Glomerular endothelial cell (primary cell): ENCODE results near the gene RNF17. TPM values are rescaled to one million over a fixed set of nuclear protein-coding genes. Genes with fewer than 3 reads are reported as not detected.

Experiments
- DNase-seq: peaks from one replicate; pipeline ENCODE4 v3.0.0-alpha.2; 2011; ENCODE audit warnings: low read depth, low spot score; ENCODE audit errors: extremely low read depth
- total RNA-seq: library from RNA; depleted of rRNA; stranded (reverse); fragments of >200 nt; gene quantifications from 2 replicates; pipeline ENCODE4 v1.2.3, GENCODE V29; 2015

RNF17 gene
- total RNA-seq, 1 donor from 2014 or later = 0.58 TPM

DNA sequence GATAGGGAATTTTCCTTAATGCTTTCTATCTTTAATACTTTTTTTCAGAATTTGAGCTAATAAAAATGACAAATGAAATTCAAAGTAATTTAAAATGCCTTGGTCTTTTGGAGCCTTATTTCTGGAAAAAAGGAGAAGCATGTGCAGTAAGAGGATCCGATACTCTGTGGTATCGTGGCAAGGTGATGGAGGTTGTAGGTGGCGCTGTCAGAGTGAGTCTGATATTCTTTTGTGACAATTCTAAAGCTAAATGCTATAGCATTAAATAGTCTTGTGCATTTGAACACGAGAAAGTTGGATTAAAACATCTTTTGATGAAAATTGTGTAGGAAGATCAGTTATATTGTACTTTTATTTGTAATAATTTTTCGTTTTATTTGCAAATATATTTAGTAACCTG lies 95.0 kb downstream of the RNF17 start:
- DNase-seq = no peak

DNA sequence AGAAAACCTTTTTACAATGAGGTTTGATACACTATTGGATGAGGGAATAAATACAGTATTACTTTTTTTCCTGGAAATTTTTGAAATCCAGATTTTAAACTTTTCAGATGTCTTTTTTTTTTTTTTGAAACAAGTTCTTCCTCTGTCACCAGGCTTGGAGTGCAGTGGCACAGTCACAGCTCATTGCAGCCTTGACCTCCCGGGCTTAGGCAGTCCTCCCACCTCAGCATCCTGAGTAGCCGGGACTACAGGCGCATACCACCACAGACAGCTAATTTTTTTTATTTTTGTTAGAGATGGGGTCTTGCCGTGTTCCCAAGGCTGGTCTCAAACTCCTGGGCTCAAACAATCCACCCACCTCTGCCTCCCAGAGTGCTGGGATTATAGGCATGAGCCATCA lies 96.8 kb downstream of the RNF17 start:
- no peak for DNase-seq

DNA sequence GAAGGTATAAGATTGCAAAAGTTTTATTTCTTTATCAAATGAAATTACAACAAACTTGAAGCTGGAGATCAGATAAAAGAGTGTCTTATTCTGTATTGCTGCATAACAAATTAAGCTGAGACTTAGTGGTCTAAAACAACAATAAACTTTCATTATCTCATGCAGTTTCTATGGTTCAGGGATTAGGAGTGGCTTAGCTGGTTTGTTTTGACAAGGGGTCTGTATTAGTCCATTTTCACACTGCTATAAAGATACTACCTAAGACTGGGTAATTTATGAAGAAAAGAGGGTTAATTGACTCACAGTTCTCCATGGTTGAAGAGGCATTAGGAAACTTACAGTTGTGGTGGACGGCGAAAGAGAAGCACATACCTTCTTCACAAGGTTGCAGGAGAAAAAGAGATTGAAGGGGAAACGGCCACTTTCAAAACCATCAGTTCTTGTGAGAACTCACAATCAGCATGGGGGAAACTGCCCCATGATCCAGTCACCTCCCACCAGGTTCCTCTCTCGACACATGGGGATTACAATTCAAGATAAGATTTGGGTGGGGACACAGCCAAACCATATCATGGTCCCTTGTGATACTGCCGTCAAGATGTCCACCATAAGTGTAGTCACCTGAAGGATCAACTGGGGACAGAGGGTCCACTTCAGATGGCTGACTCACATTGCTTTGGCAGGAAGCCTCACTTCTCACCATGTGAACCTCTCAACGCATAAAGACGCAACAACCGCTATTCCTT lies 97.8 kb downstream of the RNF17 start:
- DNase-seq = no peak

DNA sequence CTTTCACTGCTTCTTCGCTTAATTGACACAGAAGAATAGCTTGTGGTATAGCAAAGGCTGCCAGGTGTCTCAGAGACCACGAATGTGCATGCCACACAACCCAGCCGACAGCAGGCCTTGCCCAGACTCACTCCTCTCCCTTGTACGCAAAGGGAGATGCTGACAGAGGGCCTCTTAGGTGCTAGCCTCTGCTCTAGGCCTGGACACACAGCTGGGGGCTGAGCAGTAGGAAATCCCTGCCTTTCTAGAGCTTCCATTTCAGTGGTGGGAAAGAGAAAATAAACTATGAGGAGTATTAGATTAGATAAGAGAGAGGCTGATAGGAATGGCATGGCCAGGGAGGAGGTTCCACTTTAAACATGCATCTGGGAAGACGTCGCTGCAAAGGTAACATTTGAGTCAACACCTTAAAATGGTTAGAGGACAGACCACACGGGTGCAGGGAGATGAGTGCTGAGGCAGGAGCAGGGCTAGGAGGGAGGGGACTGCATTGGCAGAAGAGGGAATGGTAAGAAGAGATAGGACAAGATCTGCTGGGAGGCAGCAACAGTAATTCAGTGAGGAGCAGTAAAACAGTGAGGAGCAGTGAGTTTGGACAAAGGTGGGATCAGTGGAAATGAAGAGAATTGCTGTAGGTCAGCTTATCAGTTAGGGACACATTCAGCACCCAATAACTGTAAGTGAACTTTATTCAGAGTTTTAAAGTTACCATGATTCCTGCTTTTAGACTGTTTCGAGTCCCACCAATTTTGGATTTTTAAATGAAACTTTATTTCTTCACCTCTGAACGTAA lies 100.0 kb downstream of the RNF17 start:
- no peak for DNase-seq

DNA sequence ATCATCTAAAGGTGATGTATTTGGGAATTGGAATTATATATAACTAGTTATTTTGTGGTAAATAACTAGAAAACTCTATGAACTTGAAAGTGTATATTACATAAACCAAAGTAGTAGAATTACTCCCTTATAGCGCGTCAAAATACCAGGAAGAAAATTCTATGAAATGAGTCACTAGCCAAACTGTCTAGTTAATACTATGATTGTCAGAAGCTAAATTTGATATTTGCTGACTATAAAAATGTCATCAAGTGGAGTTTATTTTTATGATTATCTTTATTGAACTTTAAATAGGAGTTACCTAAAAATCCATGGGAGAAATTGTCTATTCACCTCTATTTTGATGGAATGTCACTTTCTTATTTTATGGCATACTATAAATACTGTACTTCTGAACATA lies 100.6 kb downstream of the RNF17 start:
- DNase-seq = no peak

DNA sequence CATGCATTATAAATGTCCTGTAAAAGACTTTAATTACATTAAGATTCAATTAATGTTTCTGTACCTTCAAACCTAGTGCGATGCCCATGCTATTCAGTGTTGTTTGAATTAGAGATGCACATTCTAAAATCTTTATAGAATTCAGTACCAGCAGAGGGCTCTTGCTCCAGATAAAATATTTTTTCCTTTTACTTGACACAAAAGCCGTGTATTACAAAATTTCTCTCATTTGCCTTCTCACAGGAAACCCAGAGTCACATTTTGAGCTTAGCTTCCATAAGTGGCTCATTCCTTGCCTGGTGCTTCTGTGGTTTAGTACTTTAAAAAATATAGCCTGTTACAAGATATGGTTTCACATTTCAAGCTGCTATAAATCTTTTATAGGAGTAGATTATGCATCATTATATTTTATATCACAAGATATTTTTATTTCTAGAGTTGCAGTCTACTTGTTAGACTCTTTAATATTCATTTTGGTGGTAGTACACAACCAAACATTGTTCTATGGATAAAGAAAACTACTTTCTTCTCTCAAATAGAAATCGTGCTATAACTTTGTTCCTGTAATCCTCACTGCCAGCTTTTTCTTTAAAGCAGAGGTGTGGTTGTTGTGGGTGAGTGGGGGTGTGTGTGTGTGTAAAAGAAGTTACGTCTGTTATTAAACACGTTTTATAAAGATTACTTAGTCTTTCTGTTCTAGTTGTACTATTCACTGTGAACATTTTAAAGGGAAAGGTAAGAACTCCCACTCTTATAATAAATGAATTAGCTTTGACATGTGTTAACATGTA lies 101.4 kb downstream of the RNF17 start:
- no peak for DNase-seq

DNA sequence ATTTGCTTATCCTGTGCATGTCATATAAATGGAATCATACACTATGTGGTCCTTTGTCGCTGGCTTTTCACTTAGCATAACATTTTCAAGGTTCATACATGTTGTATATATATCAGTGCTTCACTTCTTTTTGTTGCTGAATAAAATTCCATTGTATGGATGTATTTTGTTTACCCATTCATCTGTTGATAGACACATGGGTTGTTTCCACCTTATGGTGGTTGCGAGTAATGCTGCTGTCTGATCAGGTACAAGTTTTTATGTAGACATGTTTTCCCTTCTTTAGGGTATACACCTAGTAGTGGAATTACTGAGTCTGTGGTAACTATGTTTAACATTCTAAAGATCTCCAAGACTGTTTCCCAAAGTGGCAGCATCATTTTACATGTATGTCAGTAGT lies 102.5 kb downstream of the RNF17 start:
- DNase-seq = no peak

DNA sequence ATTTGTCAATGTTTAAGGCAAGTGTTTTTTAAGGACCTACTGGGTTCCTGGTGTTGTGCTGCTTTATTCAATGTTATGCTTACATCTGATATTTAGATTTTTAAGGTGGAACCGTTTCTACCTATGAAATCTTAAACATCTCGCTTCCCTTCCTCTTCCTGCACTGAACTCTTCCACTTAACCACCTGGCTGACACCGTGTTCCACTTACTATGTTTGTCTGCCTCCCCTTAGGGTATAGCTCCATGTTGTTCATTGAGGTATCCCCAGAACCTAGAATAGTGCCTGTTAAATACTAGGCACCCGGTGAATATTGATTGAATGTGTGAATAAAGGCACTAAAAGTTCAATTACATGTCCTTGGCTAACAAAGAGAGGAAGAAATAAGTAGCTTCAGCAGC lies 104.9 kb downstream of the RNF17 start:
- DNase-seq = no peak

DNA sequence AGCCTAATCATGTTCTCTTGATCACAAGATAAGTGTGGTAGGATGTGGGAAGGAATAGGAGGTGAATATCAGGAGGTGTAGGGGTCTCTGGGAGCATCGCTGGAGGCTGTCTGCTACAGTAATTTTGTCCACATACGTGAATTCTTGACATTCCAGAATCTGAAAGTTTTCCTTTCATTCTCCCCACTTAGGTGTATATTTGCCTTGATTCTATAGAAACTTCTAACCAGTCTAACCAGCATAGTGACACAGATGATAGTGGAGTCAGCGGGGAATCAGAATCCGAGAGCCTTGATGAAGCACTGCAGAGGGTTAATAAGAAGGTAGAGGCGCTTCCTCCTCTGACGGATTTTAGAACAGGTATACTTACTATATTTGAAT lies 106.4 kb downstream of the RNF17 start:
- DNase-seq = no peak

DNA sequence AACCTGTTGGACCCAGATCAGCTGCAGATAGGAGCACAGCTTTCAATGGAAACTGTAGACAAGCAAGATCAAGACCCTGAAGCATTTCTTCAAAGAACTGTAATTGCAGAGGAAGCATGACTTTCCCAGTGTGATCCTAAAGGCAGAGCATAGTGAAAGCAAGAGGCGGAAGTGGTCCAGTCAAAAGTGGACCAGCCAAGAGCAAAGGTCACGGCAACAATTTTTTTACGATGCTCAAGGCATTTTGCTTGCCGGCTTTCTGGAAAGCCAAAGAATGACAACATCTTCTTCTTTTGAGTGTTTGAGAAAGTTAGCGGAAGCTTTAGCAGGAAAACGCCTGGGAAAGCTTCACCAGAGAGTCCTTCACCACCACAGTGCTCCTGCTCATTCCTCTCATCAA lies 111.6 kb downstream of the RNF17 start:
- no peak for DNase-seq

DNA sequence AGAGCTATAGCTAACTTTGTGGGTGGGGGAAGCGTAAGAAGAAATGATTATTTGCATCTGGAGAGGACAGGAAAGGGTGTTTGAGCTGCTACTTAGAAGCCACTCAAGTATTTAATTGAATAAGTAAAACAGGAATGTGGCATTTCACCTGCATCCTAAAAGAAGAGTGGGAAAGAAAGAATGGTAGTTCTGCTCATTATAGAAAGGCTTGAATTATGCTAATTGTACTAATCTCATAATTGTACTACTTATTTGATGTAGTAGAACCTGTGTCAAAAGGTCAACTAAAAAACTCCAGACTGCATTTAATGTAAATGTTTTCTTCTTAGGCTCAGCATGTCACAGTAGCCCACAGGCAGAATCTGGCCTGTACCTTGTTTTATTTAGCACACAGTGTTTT lies 113.6 kb downstream of the RNF17 start:
- no peak for DNase-seq

DNA sequence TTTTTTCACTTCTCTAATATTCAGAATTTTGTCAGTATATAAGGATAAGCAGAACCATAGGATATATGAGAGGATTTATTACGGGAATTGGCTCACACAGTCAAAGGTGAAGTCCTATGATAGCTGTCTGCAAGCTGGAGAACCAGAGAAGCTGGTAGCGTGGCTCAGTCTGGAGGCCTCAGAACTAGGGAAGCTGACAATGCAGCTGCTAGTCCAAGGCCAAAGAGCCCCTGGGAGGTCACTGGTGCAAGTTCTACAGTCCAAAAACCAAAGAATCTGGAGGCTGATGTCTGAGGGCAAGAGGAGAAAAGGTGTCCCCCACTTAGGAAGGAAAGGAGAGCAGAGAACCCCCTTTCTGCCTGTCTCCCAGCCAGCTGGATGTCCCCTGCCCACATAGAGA lies 114.4 kb downstream of the RNF17 start:
- no peak for DNase-seq

DNA sequence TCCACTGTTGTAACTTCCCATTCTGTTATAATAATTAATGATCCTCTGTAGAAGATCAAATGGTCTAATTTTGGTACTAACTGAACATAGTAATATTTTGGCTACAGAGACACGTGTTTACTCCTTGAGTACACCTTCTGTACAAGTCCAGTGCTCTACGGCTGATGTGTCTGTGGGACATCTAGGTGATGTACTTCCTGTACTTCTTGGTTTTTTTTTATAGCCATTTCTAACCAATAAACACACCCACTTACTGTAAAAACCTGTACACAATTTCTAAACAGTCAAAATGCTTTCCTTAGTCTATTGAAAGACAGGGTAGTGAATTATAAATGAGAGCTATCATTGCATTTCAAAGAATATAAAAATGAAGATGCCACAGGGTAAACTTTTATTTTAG lies 118.7 kb downstream of the RNF17 start:
- DNase-seq = no peak

DNA sequence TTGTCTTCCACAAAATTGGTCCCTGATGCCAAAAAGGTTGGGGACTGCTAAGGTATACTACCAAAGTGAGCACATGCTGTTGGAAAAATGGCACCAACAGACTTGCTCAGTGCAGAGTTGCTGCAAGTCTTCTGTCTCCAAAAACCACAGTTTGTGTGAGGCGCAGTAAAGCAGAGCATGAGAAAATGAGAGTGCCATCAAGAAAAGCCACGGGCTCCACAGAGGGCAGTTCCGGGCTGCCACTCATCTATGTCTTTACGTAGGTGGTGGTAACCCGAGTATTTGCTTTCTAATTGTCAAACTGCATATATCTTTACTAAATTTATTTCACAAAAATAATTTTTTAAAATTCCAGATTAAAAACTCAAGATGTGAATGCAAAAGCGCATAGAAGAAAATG lies 123.8 kb downstream of the RNF17 start:
- no peak for DNase-seq

DNA sequence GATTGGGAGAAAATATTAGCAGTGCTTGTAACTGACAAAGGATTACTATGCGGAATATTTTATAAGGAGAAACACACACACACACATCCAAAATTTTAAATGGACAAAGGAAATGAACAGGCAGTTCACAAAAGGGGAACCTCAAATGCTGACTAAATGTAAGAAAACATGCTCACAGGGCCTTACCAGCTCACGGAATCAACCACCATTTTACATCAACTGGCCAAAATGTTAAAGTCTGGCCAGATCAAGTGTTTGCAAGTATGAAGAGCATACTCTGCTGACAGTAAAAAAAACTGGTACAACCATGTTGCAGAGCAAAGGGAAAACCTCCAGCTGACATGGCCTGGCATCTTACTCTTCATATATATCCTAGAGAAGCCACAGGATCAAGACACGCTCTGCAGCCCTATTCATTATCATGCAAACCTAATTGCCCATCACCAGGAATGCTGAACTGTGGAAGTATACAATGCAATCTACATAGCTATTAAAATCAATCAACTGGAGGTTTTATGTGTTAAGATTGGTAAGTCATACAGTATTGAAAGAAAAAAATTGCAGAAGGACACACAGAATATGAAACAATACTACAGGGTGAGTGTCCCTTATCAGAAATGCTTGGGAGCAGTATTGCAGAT lies 124.4 kb downstream of the RNF17 start:
- DNase-seq = no peak

DNA sequence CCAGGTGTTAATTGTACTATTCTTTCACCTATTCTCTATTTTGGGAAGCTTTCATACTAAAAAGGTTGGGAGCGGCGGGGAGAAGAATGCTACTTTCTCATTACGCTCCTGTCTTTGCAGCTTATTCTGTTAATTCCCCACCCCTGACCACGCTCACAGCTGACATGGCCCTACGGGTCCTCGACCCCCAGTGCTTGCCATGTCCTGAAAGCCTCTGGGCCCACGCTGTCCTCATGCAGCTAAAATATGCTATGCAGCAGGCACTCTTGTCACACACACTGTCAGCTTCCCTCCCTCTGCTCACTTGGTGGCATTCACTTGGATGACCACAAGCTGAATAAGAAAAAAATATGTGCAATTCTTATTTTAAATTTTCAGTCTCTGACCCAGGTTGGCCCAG lies 126.3 kb downstream of the RNF17 start:
- DNase-seq = no peak

DNA sequence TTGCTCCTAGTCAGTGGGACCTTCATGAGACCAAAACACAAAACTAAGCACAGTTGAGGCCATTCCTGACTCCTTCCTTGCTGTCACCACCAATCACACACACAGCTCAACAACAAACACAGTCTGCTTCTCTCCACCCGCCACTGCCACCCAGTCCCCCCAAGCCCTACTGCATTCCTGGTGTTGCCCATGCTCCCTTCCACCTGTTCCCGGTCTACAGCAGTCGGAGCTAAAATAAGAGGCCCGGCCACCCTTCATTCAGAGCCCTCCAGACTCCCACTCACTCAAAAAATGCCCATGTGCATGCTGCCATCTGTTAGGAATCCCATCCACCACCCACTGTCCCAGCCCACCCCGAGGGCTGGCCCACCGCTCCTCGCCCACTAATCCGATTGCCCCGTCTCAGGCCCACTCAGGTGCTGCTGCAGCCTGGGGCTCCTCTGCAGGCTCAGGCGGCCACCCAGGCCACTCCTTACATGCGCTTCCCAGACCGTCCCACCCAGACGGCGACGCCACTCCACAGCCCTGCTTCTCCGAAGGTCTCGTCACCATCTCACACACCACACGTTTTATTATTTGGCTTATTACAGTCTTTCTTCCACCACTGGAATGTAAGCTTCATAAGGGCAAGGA lies 127.6 kb downstream of the RNF17 start:
- DNase-seq = no peak

DNA sequence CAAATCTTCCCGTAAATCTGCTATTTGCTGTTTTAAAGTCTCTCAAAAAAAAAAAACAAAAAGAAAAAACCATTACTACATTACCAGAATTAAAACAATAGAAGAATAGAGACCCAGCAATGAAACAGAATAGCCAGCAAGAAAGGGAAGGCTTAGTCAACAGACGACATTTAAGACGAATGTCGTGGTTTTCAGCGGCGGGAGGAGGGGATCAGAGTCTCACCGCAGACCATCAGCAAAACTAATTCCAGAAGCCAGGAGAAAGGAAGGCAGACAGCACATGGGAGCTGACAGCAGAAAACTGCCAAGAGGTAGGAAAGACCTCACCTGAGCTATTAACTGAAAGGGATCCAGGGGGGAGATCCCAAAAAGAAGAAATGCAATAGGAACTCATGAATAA lies 128.9 kb downstream of the RNF17 start:
- DNase-seq = no peak

DNA sequence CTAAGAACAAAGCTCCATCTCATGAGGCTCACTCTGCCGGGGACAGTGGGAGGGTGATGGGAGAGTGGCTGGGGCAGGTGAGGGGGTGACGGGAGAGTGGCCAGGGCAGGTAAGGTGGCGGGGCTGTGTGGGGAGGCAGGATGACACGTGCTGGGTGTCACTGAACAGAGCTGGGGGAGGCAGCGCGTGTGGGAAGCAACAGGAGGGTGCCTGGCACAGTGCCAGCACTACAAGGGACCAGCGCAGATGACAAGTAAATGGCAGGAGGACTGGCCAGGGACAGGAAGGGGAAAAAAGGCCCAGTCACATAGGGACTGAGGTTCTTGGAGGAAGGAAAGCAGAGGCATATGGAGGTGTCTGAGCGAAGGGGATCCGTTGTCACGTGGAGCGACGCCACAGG lies 129.9 kb downstream of the RNF17 start:
- no peak for DNase-seq

DNA sequence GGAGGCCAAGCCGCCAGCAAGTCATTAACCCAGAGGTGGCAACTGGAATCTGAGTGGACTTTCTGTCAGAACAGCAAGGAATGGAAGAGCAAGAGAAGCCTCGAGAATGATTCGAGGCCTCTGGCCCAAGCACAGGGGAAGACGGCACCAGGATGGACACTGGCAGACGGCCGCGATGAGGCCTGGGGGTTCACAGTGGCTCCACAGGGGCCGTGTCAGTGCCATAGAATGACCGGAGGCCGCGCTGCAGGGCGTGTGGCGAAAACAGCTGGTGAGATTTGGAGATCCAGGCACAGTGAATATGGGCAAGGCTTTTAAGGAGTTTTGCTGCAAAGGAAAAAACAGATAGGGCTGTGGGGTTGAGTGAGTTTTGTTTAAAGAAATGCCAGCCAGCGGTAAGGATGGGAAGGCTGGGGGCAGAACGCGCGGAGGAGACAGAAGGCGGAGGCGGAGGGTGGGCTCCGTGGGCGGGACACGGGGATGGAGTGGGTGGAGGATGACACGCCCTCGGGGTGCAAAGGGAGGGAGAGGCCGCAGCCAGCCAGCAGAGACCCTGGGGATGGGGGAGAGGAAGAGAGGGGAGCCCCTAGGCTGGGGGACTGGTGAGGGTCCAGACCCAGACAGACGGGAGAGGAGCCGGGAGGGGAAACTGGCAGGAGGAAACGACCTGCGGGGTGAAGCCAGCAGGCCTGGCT lies 130.5 kb downstream of the RNF17 start:
- DNase-seq = no peak
